Sigmoid colon (tissue), 4 donors: ENCODE data around the gene ITGA7.

Experiments
- POLR2A ChIP-seq, 2 donors: fragments of 450-650 bp; IDR thresholded peaks; one replicate each; pipeline ENCODE4 v1.6.1; 2016; ENCODE audit warnings: antibody characterized with exemption in 2 of 2, mild to moderate bottlenecking in 2 of 2, moderate library complexity in 2 of 2
- POLR2AphosphoS5 ChIP-seq, 4 donors: sonication (generic); formaldehyde crosslinking; IDR thresholded peaks; one replicate each; pipeline ENCODE4 v1.6.1; 2017; ENCODE audit warnings: antibody characterized with exemption in 4 of 4
- TF ChIP-seq, protein P1 (sequence below), 4 experiments: fragments of 450-650 bp in 3 of 4; fragments of 200-600 bp in 1 of 4; IDR thresholded peaks; one replicate each; pipeline ENCODE4 v1.5.1; 2016 to 2019; ENCODE audit warnings: antibody characterized with exemption in 4 of 4, mild to moderate bottlenecking in 3 of 4, moderate library complexity in 2 of 4

DNA sequence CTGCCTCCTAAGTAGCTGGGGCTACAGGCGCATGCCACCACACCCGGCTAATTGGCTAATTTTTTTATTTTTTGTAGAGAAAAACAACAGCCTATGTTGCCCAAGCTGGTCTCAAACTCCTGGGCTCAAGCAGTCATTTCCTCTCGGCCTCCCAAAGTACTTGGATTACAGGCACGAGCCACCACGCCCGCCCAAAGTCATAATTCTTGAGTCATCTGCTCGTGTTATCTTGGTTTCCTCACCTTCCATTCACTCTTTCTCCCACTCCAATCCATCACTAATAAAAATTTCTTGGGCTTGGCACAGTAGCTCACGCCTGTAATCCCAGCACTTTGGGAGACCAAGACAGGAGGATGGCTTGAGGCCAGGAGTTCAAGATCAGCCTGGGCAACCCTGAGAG is 32.0 kb downstream of the ITGA7 start:
- TF ChIP-seq, protein P1, sequence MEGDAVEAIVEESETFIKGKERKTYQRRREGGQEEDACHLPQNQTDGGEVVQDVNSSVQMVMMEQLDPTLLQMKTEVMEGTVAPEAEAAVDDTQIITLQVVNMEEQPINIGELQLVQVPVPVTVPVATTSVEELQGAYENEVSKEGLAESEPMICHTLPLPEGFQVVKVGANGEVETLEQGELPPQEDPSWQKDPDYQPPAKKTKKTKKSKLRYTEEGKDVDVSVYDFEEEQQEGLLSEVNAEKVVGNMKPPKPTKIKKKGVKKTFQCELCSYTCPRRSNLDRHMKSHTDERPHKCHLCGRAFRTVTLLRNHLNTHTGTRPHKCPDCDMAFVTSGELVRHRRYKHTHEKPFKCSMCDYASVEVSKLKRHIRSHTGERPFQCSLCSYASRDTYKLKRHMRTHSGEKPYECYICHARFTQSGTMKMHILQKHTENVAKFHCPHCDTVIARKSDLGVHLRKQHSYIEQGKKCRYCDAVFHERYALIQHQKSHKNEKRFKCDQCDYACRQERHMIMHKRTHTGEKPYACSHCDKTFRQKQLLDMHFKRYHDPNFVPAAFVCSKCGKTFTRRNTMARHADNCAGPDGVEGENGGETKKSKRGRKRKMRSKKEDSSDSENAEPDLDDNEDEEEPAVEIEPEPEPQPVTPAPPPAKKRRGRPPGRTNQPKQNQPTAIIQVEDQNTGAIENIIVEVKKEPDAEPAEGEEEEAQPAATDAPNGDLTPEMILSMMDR (IDR thresholded peaks at IDR 0.05): no peak
- TF ChIP-seq POLR2AphosphoS5 (IDR thresholded peaks at IDR 0.05): no peak
- no peak for TF ChIP-seq POLR2A (IDR thresholded peaks at IDR 0.05)
